ENCODE data around the gene FBXL22. TPM values are rescaled to one million over a fixed set of nuclear protein-coding genes. Genes with fewer than 3 reads are reported as not detected.

The FBXL22 gene
- total and polyA plus RNA-seq, 2 of the 8 experiments (the other 6 are each of a cell fraction or from before 2014, with no cell fraction given) = 0.09 to 0.47 TPM

DNA sequence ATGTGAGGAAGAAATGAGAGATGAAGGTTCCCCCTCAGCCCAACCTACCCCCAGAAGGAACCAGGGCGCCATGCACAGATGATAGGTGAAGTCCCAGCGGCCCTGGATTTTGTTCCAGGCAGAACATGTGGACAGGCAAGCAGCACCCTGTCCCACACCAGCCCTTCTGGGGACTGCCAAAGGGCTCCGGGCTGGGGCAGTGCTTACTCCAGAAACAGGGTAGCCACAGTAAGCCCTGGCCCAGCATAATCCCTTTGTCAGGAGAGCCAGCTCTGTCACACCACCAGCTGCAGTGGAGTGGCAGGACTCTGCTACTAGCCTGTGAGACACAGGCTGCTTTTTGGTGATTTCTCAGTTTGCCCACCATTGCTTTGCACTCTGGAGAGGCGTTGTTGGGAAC, 6.3 kb downstream of the FBXL22 start (continued):
- TF ChIP-seq, protein P1, sequence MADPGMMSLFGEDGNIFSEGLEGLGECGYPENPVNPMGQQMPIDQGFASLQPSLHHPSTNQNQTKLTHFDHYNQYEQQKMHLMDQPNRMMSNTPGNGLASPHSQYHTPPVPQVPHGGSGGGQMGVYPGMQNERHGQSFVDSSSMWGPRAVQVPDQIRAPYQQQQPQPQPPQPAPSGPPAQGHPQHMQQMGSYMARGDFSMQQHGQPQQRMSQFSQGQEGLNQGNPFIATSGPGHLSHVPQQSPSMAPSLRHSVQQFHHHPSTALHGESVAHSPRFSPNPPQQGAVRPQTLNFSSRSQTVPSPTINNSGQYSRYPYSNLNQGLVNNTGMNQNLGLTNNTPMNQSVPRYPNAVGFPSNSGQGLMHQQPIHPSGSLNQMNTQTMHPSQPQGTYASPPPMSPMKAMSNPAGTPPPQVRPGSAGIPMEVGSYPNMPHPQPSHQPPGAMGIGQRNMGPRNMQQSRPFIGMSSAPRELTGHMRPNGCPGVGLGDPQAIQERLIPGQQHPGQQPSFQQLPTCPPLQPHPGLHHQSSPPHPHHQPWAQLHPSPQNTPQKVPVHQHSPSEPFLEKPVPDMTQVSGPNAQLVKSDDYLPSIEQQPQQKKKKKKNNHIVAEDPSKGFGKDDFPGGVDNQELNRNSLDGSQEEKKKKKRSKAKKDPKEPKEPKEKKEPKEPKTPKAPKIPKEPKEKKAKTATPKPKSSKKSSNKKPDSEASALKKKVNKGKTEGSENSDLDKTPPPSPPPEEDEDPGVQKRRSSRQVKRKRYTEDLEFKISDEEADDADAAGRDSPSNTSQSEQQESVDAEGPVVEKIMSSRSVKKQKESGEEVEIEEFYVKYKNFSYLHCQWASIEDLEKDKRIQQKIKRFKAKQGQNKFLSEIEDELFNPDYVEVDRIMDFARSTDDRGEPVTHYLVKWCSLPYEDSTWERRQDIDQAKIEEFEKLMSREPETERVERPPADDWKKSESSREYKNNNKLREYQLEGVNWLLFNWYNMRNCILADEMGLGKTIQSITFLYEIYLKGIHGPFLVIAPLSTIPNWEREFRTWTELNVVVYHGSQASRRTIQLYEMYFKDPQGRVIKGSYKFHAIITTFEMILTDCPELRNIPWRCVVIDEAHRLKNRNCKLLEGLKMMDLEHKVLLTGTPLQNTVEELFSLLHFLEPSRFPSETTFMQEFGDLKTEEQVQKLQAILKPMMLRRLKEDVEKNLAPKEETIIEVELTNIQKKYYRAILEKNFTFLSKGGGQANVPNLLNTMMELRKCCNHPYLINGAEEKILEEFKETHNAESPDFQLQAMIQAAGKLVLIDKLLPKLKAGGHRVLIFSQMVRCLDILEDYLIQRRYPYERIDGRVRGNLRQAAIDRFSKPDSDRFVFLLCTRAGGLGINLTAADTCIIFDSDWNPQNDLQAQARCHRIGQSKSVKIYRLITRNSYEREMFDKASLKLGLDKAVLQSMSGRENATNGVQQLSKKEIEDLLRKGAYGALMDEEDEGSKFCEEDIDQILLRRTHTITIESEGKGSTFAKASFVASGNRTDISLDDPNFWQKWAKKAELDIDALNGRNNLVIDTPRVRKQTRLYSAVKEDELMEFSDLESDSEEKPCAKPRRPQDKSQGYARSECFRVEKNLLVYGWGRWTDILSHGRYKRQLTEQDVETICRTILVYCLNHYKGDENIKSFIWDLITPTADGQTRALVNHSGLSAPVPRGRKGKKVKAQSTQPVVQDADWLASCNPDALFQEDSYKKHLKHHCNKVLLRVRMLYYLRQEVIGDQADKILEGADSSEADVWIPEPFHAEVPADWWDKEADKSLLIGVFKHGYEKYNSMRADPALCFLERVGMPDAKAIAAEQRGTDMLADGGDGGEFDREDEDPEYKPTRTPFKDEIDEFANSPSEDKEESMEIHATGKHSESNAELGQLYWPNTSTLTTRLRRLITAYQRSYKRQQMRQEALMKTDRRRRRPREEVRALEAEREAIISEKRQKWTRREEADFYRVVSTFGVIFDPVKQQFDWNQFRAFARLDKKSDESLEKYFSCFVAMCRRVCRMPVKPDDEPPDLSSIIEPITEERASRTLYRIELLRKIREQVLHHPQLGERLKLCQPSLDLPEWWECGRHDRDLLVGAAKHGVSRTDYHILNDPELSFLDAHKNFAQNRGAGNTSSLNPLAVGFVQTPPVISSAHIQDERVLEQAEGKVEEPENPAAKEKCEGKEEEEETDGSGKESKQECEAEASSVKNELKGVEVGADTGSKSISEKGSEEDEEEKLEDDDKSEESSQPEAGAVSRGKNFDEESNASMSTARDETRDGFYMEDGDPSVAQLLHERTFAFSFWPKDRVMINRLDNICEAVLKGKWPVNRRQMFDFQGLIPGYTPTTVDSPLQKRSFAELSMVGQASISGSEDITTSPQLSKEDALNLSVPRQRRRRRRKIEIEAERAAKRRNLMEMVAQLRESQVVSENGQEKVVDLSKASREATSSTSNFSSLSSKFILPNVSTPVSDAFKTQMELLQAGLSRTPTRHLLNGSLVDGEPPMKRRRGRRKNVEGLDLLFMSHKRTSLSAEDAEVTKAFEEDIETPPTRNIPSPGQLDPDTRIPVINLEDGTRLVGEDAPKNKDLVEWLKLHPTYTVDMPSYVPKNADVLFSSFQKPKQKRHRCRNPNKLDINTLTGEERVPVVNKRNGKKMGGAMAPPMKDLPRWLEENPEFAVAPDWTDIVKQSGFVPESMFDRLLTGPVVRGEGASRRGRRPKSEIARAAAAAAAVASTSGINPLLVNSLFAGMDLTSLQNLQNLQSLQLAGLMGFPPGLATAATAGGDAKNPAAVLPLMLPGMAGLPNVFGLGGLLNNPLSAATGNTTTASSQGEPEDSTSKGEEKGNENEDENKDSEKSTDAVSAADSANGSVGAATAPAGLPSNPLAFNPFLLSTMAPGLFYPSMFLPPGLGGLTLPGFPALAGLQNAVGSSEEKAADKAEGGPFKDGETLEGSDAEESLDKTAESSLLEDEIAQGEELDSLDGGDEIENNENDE (IDR thresholded peaks at IDR 0.05; ENCODE audit: insufficient replicate concordance, low read length) = no peak
- TF ChIP-seq ASH2L (IDR thresholded peaks at IDR 0.05; ENCODE audit: low read length) (no peak), HDAC2 (IDR thresholded peaks at IDR 0.05; ENCODE audit: borderline replicate concordance in 1 of 2, low read depth in 2 of 2, low read length in 2 of 2) (no peak)
- TF ChIP-seq, protein P2, sequence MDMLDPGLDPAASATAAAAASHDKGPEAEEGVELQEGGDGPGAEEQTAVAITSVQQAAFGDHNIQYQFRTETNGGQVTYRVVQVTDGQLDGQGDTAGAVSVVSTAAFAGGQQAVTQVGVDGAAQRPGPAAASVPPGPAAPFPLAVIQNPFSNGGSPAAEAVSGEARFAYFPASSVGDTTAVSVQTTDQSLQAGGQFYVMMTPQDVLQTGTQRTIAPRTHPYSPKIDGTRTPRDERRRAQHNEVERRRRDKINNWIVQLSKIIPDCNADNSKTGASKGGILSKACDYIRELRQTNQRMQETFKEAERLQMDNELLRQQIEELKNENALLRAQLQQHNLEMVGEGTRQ (IDR thresholded peaks at IDR 0.05; ENCODE audit: low read length) = no peak

Data from H1 (cell line).